ENCODE data around the gene BLM. TPM values are rescaled to one million over a fixed set of nuclear protein-coding genes. Genes with fewer than 3 reads are reported as not detected.
"Not testable (repeated sequence)": the region's sequence is repeated elsewhere in the genome, so short reads cannot be mapped to it uniquely, and the experiment has no call there.

BLM gene
- total RNA-seq, 1 donor from 2014 or later = 4.1 TPM

- DNase-seq = not testable (repeated sequence)
These were observed 23.4 kb downstream of the BLM start for GRCh38 chr15:90740545-90740944.

- no peak for DNase-seq
These were observed 24.9 kb downstream of the BLM start for GRCh38 chr15:90742087-90742486.

- DNase-seq = no peak
These were observed 26.3 kb downstream of the BLM start for GRCh38 chr15:90743407-90743806.

GRCh38 chr15:90744759-90745402 lies 27.7 kb downstream of the BLM start:
- no peak for DNase-seq

GRCh38 chr15:90749754-90750153 lies 32.6 kb downstream of the BLM start:
- no peak for DNase-seq

- DNase-seq = no peak
These were observed 33.0 kb downstream of the BLM start for GRCh38 chr15:90750186-90750585.

- DNase-seq = no peak
These were observed 34.2 kb downstream of the BLM start for GRCh38 chr15:90751300-90751825.

GRCh38 chr15:90756916-90757315 lies 39.8 kb downstream of the BLM start:
- DNase-seq = peak; percentile 8

GRCh38 chr15:90757461-90757860 lies 40.3 kb downstream of the BLM start:
- DNase-seq = peak; percentile 6

GRCh38 chr15:90760661-90761232 lies 43.6 kb downstream of the BLM start:
- DNase-seq = no peak

- DNase-seq = no peak
These were observed 44.5 kb downstream of the BLM start for GRCh38 chr15:90761629-90762028.

- no peak for DNase-seq
These were observed 45.0 kb downstream of the BLM start for GRCh38 chr15:90762109-90762508.

- DNase-seq = no peak
These were observed 46.4 kb downstream of the BLM start for GRCh38 chr15:90763366-90764099.

- DNase-seq = no peak
These were observed 48.4 kb downstream of the BLM start for GRCh38 chr15:90765531-90765930.

- no peak for DNase-seq
These were observed 48.8 kb downstream of the BLM start for GRCh38 chr15:90765966-90766365.

- DNase-seq = no peak
These were observed 52.2 kb downstream of the BLM start for GRCh38 chr15:90769375-90769774.

GRCh38 chr15:90773485-90773884 lies 56.3 kb downstream of the BLM start:
- DNase-seq = no peak

GRCh38 chr15:90774731-90775514 lies 57.8 kb downstream of the BLM start:
- peak; percentile 45 for DNase-seq

GRCh38 chr15:90780916-90781315 lies 63.8 kb downstream of the BLM start:
- no peak for DNase-seq

GRCh38 chr15:90782442-90782841 lies 65.3 kb downstream of the BLM start:
- DNase-seq = no peak

GRCh38 chr15:90787881-90788280 lies 70.7 kb downstream of the BLM start:
- DNase-seq = peak; percentile 59

- no peak for DNase-seq
These were observed 72.3 kb downstream of the BLM start for GRCh38 chr15:90789462-90789861.

GRCh38 chr15:90790057-90790456 lies 72.9 kb downstream of the BLM start:
- DNase-seq = no peak

All from dermis blood vessel endothelial cell (primary cell).